Endothelial cell of umbilical vein (primary cell): Measurements from ENCODE around the gene SLC12A6. TPM values are rescaled to one million over a fixed set of nuclear protein-coding genes. Genes with fewer than 3 reads are reported as not detected.

Source experiments
- BruUV-seq: library from RNA; stranded (reverse); fragments of 400-500 nt; replicated peaks from 2 replicates; lab custom pipeline; 2021; lab: Mats Ljungman, UMichigan
- CTCF ChIA-PET: fragments of 300-600, 350-600 bp; sonication (Branson Sonifier 250); formaldehyde crosslinking; loops from one replicate; lab custom pipeline; 2021; ENCODE audit warnings: antibody characterized with exemption, inconsistent platforms; lab: Charles Lee
- POLR2A ChIA-PET: fragments of 300-600, 350-600 bp; sonication (Branson Sonifier 250); formaldehyde crosslinking; loops from one replicate; lab custom pipeline; 2021; ENCODE audit warnings: antibody characterized with exemption, inconsistent platforms; lab: Charles Lee
- DNase-seq: peaks from one replicate; pipeline ENCODE4 v3.0.0-alpha.2; 2011; ENCODE audit warnings: low read depth, low spot score
- FAIRE-seq: peaks from 2 replicates; lab custom pipeline; 2011; peaks lifted over from hg19 to GRCh38; lab: Jason Lieb, UNC
- H2AFZ ChIP-seq: 2 replicates; pipeline ENCODE4 v1.6.0; 2012; ENCODE audit warnings: low read depth, low read length, control low read depth, inconsistent platforms
- H3K27ac ChIP-seq: 2 replicates; pipeline ENCODE4 v1.5.1; 2011; ENCODE audit warnings: low read depth, mild to moderate bottlenecking, control low read depth, low read length, moderate library complexity; ENCODE audit not compliant: insufficient read depth
- H3K27me3 ChIP-seq, 2 experiments: 2 replicates each; pipeline versions ENCODE4 v1.6.0 to v1.6.1; 2011; ENCODE audit warnings: low read length in 2 of 2, mixed read lengths in 1 of 2; ENCODE audit not compliant: control insufficient read depth in 2 of 2, insufficient read depth in 2 of 2
- H3K36me3 ChIP-seq, 2 experiments: 2 replicates in 1 of 2; 3 replicates in 1 of 2; pipeline ENCODE4 v1.5.1; 2011; ENCODE audit warnings: low read length in 2 of 2, mild to moderate bottlenecking in 1 of 2, moderate library complexity in 1 of 2; ENCODE audit not compliant: control insufficient read depth in 2 of 2, insufficient read depth in 2 of 2; ENCODE audit errors: extremely low read depth in 1 of 2
- H3K4me1 ChIP-seq: 3 replicates; pipeline ENCODE4 v1.5.1; 2011; ENCODE audit warnings: mild to moderate bottlenecking, low read length; ENCODE audit not compliant: control insufficient read depth, insufficient read depth; ENCODE audit errors: extremely low read depth
- H3K4me2 ChIP-seq: 2 replicates; pipeline ENCODE4 v1.6.1; 2011; ENCODE audit warnings: low read length, control low read depth, mixed read lengths; ENCODE audit not compliant: insufficient read depth
- H3K4me3 ChIP-seq, 3 experiments: fragments of 200-600 bp in 1 of 3; sonication (generic), shearing (Covaris generic) in 1 of 3; replicated peaks in 1 of 3; 2 replicates each; pipeline ENCODE4 v1.5.1; 2011 to 2016; ENCODE audit warnings: control low read depth in 3 of 3, low read length in 3 of 3, mild to moderate bottlenecking in 2 of 3, inconsistent platforms in 1 of 3, low read depth in 1 of 3, moderate library complexity in 1 of 3; ENCODE audit not compliant: insufficient read depth in 1 of 3
- H3K79me2 ChIP-seq: 2 replicates; pipeline ENCODE4 v1.6.0; 2012; ENCODE audit warnings: low read length, inconsistent platforms; ENCODE audit not compliant: control insufficient read depth, insufficient read depth
- H3K9ac ChIP-seq: replicated peaks from 2 replicates; pipeline ENCODE3; 2011; ENCODE audit warnings: low read length, control low read depth; ENCODE audit not compliant: insufficient read depth; ENCODE audit errors: extremely low read depth
- H3K9me1 ChIP-seq: replicated peaks from 3 replicates; pipeline ENCODE4 v1.6.0; 2011; ENCODE audit warnings: mild to moderate bottlenecking, low read length; ENCODE audit not compliant: control insufficient read depth, insufficient read depth; ENCODE audit errors: extremely low read depth
- H3K9me3 ChIP-seq: replicated peaks from 2 replicates; pipeline ENCODE4 v1.5.1; 2012; ENCODE audit warnings: low read length, inconsistent platforms; ENCODE audit not compliant: control insufficient read depth, insufficient read depth
- H4K20me1 ChIP-seq: replicated peaks from 2 replicates; pipeline ENCODE3; 2011; ENCODE audit warnings: mild to moderate bottlenecking, low read length; ENCODE audit not compliant: control insufficient read depth, insufficient read depth; ENCODE audit errors: extremely low read depth
- EZH2 ChIP-seq: IDR thresholded peaks from 2 replicates; pipeline ENCODE4 v1.6.1; 2012; ENCODE audit warnings: borderline replicate concordance, low read depth, mild to moderate bottlenecking, moderate library complexity, low read length, inconsistent platforms; ENCODE audit not compliant: severe bottlenecking
- FOS ChIP-seq: IDR thresholded peaks from 2 replicates; pipeline ENCODE4 v1.6.1; 2011; ENCODE audit warnings: mild to moderate bottlenecking, low read length, moderate library complexity, borderline replicate concordance; ENCODE audit not compliant: insufficient read depth
- GATA2 ChIP-seq: IDR thresholded peaks from 2 replicates; pipeline ENCODE4 v1.7.0; 2011; ENCODE audit warnings: low read depth, mild to moderate bottlenecking, moderate library complexity, mixed read lengths, low read length; ENCODE audit not compliant: insufficient read length, insufficient read depth
- JUN ChIP-seq: IDR thresholded peaks from 2 replicates; pipeline ENCODE4 v1.6.1; 2011; ENCODE audit warnings: borderline replicate concordance, low read depth; ENCODE audit not compliant: insufficient read length, insufficient read depth
- MYC ChIP-seq: IDR thresholded peaks from one replicate; pipeline ENCODE4 v1.6.1; 2011; ENCODE audit warnings: mild to moderate bottlenecking, low read depth, low read length
- POLR2A ChIP-seq: IDR thresholded peaks from 2 replicates; pipeline ENCODE4 v1.6.1; 2012; ENCODE audit warnings: low read depth, mild to moderate bottlenecking, control low read depth, low read length
- POLR2AphosphoS5 ChIP-seq: IDR thresholded peaks from 2 replicates; pipeline ENCODE4 v1.6.1; 2012; ENCODE audit warnings: low read depth, mild to moderate bottlenecking, control low read depth, low read length, moderate library complexity; ENCODE audit not compliant: insufficient read depth
- dilution Hi-C: fragments of 300-500 bp; cut with MboI; formaldehyde crosslinking; loops from one replicate; pipeline ENCODE4 v1.15.0; 2019; ENCODE audit warnings: low sequenced_read_pairs; ENCODE audit not compliant: extremely low pct_ligation_motif_present
- intact Hi-C: fragments of 100-400 bp; cut with micrococcal nuclease; formaldehyde crosslinking; loops from one replicate; pipeline ENCODE4 v1.10.0; 2022
- polyA plus RNA-seq, 4 experiments: library from polyadenylated mRNA; depleted of rRNA in 3 of 4; stranded (reverse) in 3 of 4; unstranded in 1 of 4; fragments of >200 nt; gene quantifications; 2 replicates each; pipeline versions ENCODE4 v1.2.1 to v1.2.3, GENCODE V29; 2011 to 2012; ENCODE audit warnings: missing spikeins in 1 of 4
- total RNA-seq: library from RNA; stranded (reverse); gene quantifications from 2 replicates; pipeline ENCODE4 v1.2.3, GENCODE V29; 2021
- TF ChIP-seq, protein P1 (sequence below): IDR thresholded peaks from 2 replicates; pipeline ENCODE4 v1.6.1; 2011; ENCODE audit not compliant: insufficient read depth, insufficient read length
- TF ChIP-seq, protein P2 (sequence below), 2 donors: IDR thresholded peaks; 1 replicate in 1 of 2; 2 replicates in 1 of 2; pipeline ENCODE4 v1.5.1; 2011; ENCODE audit warnings: low read length in 2 of 2, mild to moderate bottlenecking in 2 of 2, moderate library complexity in 2 of 2, control low read depth in 1 of 2, inconsistent platforms in 1 of 2, low read depth in 1 of 2; ENCODE audit not compliant: insufficient read depth in 1 of 2; ENCODE audit errors: extremely low read depth in 1 of 2

The SLC12A6 gene
- total and polyA plus RNA-seq, 2 donors (not counting 3 experiments of a cell fraction or from before 2014, with no cell fraction given): 21.4 to 27.1 TPM

DNA sequence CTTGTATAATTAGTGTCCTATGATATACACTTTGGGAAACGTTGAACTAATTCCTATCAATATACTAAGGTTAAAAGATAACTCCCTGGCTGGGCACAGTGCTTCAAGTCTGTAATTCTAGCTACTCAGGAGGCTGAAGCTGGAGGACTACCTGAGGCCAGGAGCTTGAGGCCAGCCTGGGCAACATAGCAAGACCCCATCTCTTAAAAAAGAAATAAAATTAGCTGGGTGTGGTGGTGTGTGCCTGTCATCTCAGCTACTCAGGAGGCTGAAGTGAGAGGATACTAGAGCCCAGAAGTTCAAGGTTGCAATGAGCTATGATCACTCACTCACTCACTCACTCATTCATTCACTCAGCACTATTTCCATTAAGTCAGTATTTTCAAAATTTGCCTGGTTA, 55.2 kb downstream of the SLC12A6 start:
- intact Hi-C loops (no loop called here), dilution Hi-C loops (no loop called here)
- Histone ChIP-seq H3K27me3 (no peaks in the 10 kb centered on the region), H2AFZ (no peak overlapping the region), H3K4me3 (no peak overlapping the region), H3K4me1 (no peaks in the 10 kb centered on the region), H3K9ac (no peak overlapping the region), H3K27ac (no peak overlapping the region), H4K20me1 (no peaks in the 10 kb centered on the region), H3K9me3 (no peaks in the 10 kb centered on the region), H3K9me1 (no peaks in the 10 kb centered on the region), H3K36me3 (no peaks in the 10 kb centered on the region), H3K79me2 (no peaks in the 10 kb centered on the region), H3K4me2 (no peak overlapping the region)
- ChIA-PET CTCF (no interaction called here), POLR2A (no interaction called here)
- BruUV-seq: no TSS peak
- no peak for FAIRE-seq
- no peak for DNase-seq
- no peak for TF ChIP-seq POLR2AphosphoS5
- TF ChIP-seq MYC: no peak
- TF ChIP-seq, protein P1, sequence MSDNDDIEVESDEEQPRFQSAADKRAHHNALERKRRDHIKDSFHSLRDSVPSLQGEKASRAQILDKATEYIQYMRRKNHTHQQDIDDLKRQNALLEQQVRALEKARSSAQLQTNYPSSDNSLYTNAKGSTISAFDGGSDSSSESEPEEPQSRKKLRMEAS: no peak
- no peak for TF ChIP-seq JUN
- TF ChIP-seq, protein P2, sequence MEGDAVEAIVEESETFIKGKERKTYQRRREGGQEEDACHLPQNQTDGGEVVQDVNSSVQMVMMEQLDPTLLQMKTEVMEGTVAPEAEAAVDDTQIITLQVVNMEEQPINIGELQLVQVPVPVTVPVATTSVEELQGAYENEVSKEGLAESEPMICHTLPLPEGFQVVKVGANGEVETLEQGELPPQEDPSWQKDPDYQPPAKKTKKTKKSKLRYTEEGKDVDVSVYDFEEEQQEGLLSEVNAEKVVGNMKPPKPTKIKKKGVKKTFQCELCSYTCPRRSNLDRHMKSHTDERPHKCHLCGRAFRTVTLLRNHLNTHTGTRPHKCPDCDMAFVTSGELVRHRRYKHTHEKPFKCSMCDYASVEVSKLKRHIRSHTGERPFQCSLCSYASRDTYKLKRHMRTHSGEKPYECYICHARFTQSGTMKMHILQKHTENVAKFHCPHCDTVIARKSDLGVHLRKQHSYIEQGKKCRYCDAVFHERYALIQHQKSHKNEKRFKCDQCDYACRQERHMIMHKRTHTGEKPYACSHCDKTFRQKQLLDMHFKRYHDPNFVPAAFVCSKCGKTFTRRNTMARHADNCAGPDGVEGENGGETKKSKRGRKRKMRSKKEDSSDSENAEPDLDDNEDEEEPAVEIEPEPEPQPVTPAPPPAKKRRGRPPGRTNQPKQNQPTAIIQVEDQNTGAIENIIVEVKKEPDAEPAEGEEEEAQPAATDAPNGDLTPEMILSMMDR (IDR thresholded peaks at IDR 0.05; ENCODE audit: extremely low read depth in 1 of 2, insufficient read depth in 1 of 2, low read depth in 1 of 2, low read length in 2 of 2): no peak
- TF ChIP-seq POLR2A: no peak
- TF ChIP-seq GATA2: no peak
- TF ChIP-seq FOS: no peak
- TF ChIP-seq EZH2: no peak
